SK-N-SH treated with all-trans-retinoic acid at 6 μM for 48 hours (cell line): Measurements from ENCODE around the gene SLC30A5.

Source experiments
- ATAC-seq: fragments of 200-7000 bp; cut with Tn5 transposase; 3 replicates; pipeline ENCODE4 v1.9.1; 2020; ENCODE audit warnings: mild to moderate bottlenecking, moderate library complexity
- ARNTL ChIP-seq: fragments of 450-650 bp; formaldehyde crosslinking; IDR thresholded peaks from 2 replicates; pipeline ENCODE4 v1.5.0; 2020; ENCODE audit warnings: low read depth, mild to moderate bottlenecking, moderate library complexity, borderline replicate concordance
- BACH2 ChIP-seq: fragments of 250-450 bp; sonication (Bioruptor Pico); IDR thresholded peaks from 2 replicates; pipeline ENCODE4 v1.9.0; 2021; ENCODE audit warnings: mild to moderate bottlenecking, borderline replicate concordance
- CREB5 ChIP-seq: fragments of 250-450 bp; sonication (Bioruptor Pico); IDR thresholded peaks from 2 replicates; pipeline ENCODE4 v1.5.1; 2020; ENCODE audit warnings: low read depth, mild to moderate bottlenecking, moderate library complexity
- ESRRG ChIP-seq: fragments of 250-450 bp; sonication (Bioruptor Pico); IDR thresholded peaks from 2 replicates; pipeline ENCODE4 v1.6.1; 2021; ENCODE audit warnings: mild to moderate bottlenecking
- GLIS3 ChIP-seq: fragments of 250-450 bp; sonication (Bioruptor Pico); IDR thresholded peaks from 2 replicates; pipeline ENCODE4 v1.5.0; 2020; ENCODE audit warnings: mild to moderate bottlenecking, moderate library complexity
- PPARA ChIP-seq: fragments of 250-450 bp; sonication (Bioruptor Pico); IDR thresholded peaks from 2 replicates; pipeline ENCODE4 v1.5.0; 2020; ENCODE audit warnings: mild to moderate bottlenecking, borderline replicate concordance
- RARB ChIP-seq: fragments of 250-450 bp; sonication (Bioruptor Pico); IDR thresholded peaks from 2 replicates; pipeline ENCODE4 v1.8.0; 2021; ENCODE audit warnings: mild to moderate bottlenecking, moderate library complexity
- SNAI2 ChIP-seq: fragments of 250-450 bp; sonication (Bioruptor Pico); IDR thresholded peaks from 2 replicates; pipeline ENCODE4 v1.5.0; 2020; ENCODE audit warnings: mild to moderate bottlenecking, moderate library complexity
- TCF4 ChIP-seq: fragments of 250-450 bp; sonication (Bioruptor Pico); IDR thresholded peaks from 2 replicates; pipeline ENCODE4 v1.8.0; 2021; ENCODE audit warnings: mild to moderate bottlenecking, moderate library complexity, borderline replicate concordance
- TSHZ2 ChIP-seq: fragments of 250-450 bp; sonication (Bioruptor Pico); IDR thresholded peaks from 2 replicates; pipeline ENCODE4 v1.5.0; 2020; ENCODE audit warnings: mild to moderate bottlenecking, moderate library complexity
- ZFP30 ChIP-seq: fragments of 450-650 bp; formaldehyde crosslinking; IDR thresholded peaks from 2 replicates; pipeline ENCODE4 v1.5.0; 2022; ENCODE audit warnings: mild to moderate bottlenecking, moderate library complexity
- ZNF70 ChIP-seq: fragments of 450-650 bp; formaldehyde crosslinking; IDR thresholded peaks from 2 replicates; pipeline ENCODE4 v1.5.0; 2020; ENCODE audit warnings: mild to moderate bottlenecking, moderate library complexity
- ZNF8 ChIP-seq: fragments of 450-650 bp; formaldehyde crosslinking; IDR thresholded peaks from 2 replicates; pipeline ENCODE4 v1.5.0; 2020; ENCODE audit warnings: mild to moderate bottlenecking, moderate library complexity
- TF ChIP-seq, protein P1 (sequence below): fragments of 250-450 bp; sonication (Bioruptor Pico); IDR thresholded peaks from 2 replicates; pipeline ENCODE4 v1.8.0; 2020; ENCODE audit warnings: mild to moderate bottlenecking, moderate library complexity, borderline replicate concordance
- TF ChIP-seq, protein P2 (sequence below): fragments of 250-450 bp; sonication (Bioruptor Pico); IDR thresholded peaks from 2 replicates; pipeline ENCODE4 v1.8.0; 2021; ENCODE audit warnings: low read depth, mild to moderate bottlenecking, moderate library complexity, borderline replicate concordance

Gene SLC30A5

DNA sequence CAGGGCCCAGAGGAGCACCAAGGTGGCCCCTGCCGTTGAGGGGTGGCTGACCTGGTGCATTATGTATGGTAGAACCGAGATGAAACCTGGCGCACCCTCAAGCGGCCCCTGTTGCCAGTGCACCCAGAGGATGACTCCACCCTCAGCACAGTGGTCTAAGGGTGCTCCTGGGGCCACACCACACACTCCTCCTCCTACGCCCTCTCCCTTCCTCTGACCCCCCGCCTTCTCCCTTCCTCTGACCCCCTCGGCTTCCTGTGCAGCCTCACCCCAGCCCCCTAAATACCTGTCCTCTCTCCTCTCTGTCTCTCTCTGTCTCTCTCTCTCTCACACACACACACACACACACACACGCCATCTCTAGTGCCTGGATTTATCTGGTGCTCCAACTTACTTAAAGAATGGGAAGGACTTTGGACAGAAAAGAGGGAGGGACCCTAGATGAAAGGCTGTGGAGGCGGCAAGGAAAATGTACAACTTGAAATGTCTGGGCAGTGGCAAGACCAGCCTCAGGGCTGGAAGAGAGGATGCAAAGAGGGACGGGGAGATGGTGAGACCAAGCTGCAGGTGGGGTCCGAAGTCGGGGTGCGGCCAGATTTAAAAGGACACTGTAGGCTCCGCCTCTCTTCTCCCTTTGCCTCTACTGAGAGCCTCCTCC is 18.2 kb upstream of the SLC30A5 start (continued):
- TF ChIP-seq ZFP30 (CRISPR knock-in tag) = no peak
- TF ChIP-seq GLIS3 = no peak
- no peak for TF ChIP-seq ESRRG (CRISPR knock-in tag)

GRCh38 chr5:69078921-69079540 is 14.8 kb upstream of the SLC30A5 start:
- ATAC-seq = no peak
- no peak for TF ChIP-seq ZFP30 (CRISPR knock-in tag)
- TF ChIP-seq, protein P1, sequence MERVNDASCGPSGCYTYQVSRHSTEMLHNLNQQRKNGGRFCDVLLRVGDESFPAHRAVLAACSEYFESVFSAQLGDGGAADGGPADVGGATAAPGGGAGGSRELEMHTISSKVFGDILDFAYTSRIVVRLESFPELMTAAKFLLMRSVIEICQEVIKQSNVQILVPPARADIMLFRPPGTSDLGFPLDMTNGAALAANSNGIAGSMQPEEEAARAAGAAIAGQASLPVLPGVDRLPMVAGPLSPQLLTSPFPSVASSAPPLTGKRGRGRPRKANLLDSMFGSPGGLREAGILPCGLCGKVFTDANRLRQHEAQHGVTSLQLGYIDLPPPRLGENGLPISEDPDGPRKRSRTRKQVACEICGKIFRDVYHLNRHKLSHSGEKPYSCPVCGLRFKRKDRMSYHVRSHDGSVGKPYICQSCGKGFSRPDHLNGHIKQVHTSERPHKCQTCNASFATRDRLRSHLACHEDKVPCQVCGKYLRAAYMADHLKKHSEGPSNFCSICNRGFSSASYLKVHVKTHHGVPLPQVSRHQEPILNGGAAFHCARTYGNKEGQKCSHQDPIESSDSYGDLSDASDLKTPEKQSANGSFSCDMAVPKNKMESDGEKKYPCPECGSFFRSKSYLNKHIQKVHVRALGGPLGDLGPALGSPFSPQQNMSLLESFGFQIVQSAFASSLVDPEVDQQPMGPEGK = no peak
- TF ChIP-seq ZNF8 (CRISPR knock-in tag) = no peak
- no peak for TF ChIP-seq ARNTL
- TF ChIP-seq, protein P2, sequence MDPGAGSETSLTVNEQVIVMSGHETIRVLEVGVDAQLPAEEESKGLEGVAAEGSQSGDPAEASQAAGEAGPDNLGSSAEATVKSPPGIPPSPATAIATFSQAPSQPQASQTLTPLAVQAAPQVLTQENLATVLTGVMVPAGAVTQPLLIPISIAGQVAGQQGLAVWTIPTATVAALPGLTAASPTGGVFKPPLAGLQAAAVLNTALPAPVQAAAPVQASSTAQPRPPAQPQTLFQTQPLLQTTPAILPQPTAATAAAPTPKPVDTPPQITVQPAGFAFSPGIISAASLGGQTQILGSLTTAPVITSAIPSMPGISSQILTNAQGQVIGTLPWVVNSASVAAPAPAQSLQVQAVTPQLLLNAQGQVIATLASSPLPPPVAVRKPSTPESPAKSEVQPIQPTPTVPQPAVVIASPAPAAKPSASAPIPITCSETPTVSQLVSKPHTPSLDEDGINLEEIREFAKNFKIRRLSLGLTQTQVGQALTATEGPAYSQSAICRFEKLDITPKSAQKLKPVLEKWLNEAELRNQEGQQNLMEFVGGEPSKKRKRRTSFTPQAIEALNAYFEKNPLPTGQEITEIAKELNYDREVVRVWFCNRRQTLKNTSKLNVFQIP (CRISPR knock-in tag) = no peak
- no peak for TF ChIP-seq BACH2 (CRISPR knock-in tag)
- no peak for TF ChIP-seq ZNF70 (CRISPR knock-in tag)
- TF ChIP-seq TSHZ2 (CRISPR knock-in tag) = no peak
- TF ChIP-seq TCF4 (CRISPR knock-in tag) = no peak
- no peak for TF ChIP-seq PPARA

DNA sequence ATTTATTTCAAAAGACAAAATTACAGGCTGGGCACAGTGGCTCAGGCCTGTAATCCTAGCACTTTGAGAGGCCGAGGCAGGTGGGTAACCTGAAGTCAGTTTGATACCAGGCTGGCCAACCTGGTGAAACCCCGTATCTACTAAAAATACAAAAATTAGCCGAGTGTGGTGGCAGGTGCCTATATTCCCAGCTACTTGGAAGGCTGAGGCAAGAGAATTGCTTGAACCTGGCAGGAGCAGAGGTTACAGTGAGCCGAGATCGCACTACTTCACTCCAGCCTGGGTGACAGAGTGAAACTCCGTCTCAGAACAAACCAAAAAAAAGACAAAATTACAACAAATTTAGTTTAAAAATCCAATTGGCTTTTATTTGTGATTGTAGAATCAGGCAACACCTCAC is 14.3 kb upstream of the SLC30A5 start:
- TF ChIP-seq, protein P2 (CRISPR knock-in tag) = no peak
- no peak for TF ChIP-seq SNAI2 (CRISPR knock-in tag)
- no peak for TF ChIP-seq CREB5 (CRISPR knock-in tag)
- TF ChIP-seq RARB (CRISPR knock-in tag) = no peak
- TF ChIP-seq TCF4 (CRISPR knock-in tag) = no peak
- no peak for TF ChIP-seq TSHZ2 (CRISPR knock-in tag)
- no peak for TF ChIP-seq ESRRG (CRISPR knock-in tag)
- ATAC-seq = no peak
